Right lobe of liver (tissue), 6 donors: ENCODE results near the gene CUL3. TPM values are rescaled to one million over a fixed set of nuclear protein-coding genes. Genes with fewer than 3 reads are reported as not detected.
"Not testable (repeated sequence)": the region's sequence is repeated elsewhere in the genome, so short reads cannot be mapped to it uniquely, and the experiment has no call there.

ENCODE experiments used
- ATAC-seq, 4 donors: fragments of 200-7000 bp; cut with Tn5 transposase; one replicate each; pipeline ENCODE4 v1.9.1; 2020; ENCODE audit warnings: mild to moderate bottlenecking in 4 of 4, moderate library complexity in 4 of 4
- DNase-seq, 3 donors: peaks; one replicate each; pipeline ENCODE4 v3.0.0-alpha.2; 2020
- H3K27ac ChIP-seq, 3 donors: fragments of 200-600 bp; one replicate each; pipeline ENCODE4 v1.8.0; 2022
- H3K27me3 ChIP-seq, 2 donors: fragments of 200-600 bp; one replicate each; pipeline ENCODE4 v1.8.0; 2022
- H3K36me3 ChIP-seq, 4 donors: fragments of 200-600 bp; sonication (generic) in 1 of 4; one replicate each; pipeline versions ENCODE4 v1.5.1 to v1.8.0; 2017 to 2022; ENCODE audit warnings: control low read depth in 1 of 4
- H3K4me1 ChIP-seq, 4 donors: fragments of 200-600 bp; sonication (generic) in 1 of 4; one replicate each; pipeline versions ENCODE4 v1.5.1 to v1.8.0; 2017 to 2022; ENCODE audit warnings: control low read depth in 1 of 4
- H3K4me3 ChIP-seq, 3 donors: fragments of 200-600 bp; one replicate each; pipeline ENCODE4 v1.8.0; 2022
- H3K9me3 ChIP-seq, 4 donors: fragments of 200-600 bp; sonication (generic) in 1 of 4; one replicate each; pipeline versions ENCODE4 v1.5.1 to v1.8.0; 2017 to 2022; ENCODE audit warnings: control low read depth in 1 of 4
- POLR2A ChIP-seq: fragments of 450-650 bp; IDR thresholded peaks from one replicate; pipeline ENCODE4 v1.6.1; 2017; ENCODE audit warnings: antibody characterized with exemption, mild to moderate bottlenecking
- WGBS: methylation state at CpG from one replicate; pipeline ENCODE4 v1.1.6; 2018; ENCODE audit warnings: low coverage, low lambda C conversion rate; ENCODE audit not compliant: insufficient coverage; ENCODE audit errors: missing lambda C conversion rate; 5-methylcytosine and 5-hydroxymethylcytosine counted together
- intact Hi-C, 2 donors: fragments of 100-400 bp; cut with DNase I; formaldehyde crosslinking; loops; one replicate each; pipeline versions ENCODE4 v1.11.2 to v1.14.1; 2022
- total RNA-seq, 6 experiments: library from RNA; depleted of rRNA in 2 of 6; stranded (reverse); fragments of >200 nt in 2 of 6; fragmentation: NEBNext Ultra II Directional in 3 of 6; extraction: Animal tissue kit (Norgen Biotek cat#: 25700) in 3 of 6; gene quantifications; one replicate each; pipeline versions ENCODE4 v1.1.0 to v1.2.4, GENCODE V29; 2016 to 2023
- TF ChIP-seq, protein P1 (sequence below), 4 donors: fragments of 200-600 bp in 3 of 4; fragments of 450-650 bp in 1 of 4; IDR thresholded peaks; one replicate each; pipeline versions ENCODE4 v1.5.1 to v1.8.0; 2016 to 2022; ENCODE audit warnings: antibody characterized with exemption in 4 of 4, mild to moderate bottlenecking in 2 of 4
- donor health status: DM: no; HTN: yes; CAD: no.
- donor health status: DM: no; HTN: no; CAD: no.
- donor health status: DM: no; HTN: no; CAD: no.
- donor health status: DM: no; HTN: yes; CAD: no.
- donor health status: DM: no; HTN: yes; CAD: no.

CUL3 gene
- total RNA-seq, 6 experiments from 2014 or later: 30.3 to 46.2 (median 40.3) TPM

DNA sequence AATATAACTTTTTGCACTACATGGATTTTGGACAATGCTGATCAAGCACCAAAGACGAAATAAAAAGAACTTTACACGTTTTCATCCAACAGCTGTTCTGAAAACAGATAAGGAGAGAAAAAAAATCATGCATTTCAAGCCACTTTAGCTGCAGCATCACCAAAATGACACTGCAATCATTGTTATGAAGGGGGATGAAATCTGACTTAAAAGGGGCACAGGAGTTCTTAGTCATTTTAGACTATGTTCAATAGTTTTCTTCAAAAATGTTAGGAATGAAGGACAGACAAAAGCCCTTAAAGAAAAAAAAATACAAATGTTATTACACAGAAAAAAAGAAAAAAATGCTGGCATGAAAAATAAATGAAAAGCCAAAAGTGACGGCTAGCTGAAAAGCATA lies 71.2 kb downstream of the CUL3 start:
- H3K4me3 ChIP-seq: no peak overlapping the region
- TF ChIP-seq, protein P1, sequence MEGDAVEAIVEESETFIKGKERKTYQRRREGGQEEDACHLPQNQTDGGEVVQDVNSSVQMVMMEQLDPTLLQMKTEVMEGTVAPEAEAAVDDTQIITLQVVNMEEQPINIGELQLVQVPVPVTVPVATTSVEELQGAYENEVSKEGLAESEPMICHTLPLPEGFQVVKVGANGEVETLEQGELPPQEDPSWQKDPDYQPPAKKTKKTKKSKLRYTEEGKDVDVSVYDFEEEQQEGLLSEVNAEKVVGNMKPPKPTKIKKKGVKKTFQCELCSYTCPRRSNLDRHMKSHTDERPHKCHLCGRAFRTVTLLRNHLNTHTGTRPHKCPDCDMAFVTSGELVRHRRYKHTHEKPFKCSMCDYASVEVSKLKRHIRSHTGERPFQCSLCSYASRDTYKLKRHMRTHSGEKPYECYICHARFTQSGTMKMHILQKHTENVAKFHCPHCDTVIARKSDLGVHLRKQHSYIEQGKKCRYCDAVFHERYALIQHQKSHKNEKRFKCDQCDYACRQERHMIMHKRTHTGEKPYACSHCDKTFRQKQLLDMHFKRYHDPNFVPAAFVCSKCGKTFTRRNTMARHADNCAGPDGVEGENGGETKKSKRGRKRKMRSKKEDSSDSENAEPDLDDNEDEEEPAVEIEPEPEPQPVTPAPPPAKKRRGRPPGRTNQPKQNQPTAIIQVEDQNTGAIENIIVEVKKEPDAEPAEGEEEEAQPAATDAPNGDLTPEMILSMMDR (IDR thresholded peaks at IDR 0.05): no peak
- TF ChIP-seq POLR2A: no peak
- H3K27me3 ChIP-seq: no peaks in the 10 kb centered on the region
- peaks cover 0 to 4% (median 2%) of the 10 kb centered on the region in 4 donors for H3K4me1 ChIP-seq
- H3K27ac ChIP-seq: no peak overlapping the region
- 40% methylated on average over 3 of the region's 3 CpGs for WGBS
- ATAC-seq: no peak
- H3K36me3 ChIP-seq: no peaks in the 10 kb centered on the region
- no peak for DNase-seq
- intact Hi-C loops: no loop called here
- H3K9me3 ChIP-seq: no peaks in the 10 kb centered on the region

DNA sequence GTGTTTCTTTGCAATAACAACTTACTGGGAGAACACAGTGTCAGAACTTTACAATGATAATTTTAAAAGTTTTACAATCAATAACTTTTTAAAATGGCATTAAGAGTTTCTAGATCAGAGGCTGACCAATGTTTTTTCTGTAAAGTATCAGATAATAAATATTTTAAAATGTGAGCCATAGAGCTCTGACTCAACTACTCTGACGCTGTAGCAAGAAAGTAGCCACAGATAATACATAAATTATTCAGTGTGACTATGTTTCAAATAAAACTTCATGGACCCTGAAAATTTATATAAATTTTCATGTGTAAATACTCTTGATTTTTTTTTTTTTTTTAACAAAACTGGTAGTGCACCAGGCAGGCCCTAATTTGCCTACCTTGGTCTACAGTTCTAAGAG lies 77.4 kb downstream of the CUL3 start:
- WGBS: 100% methylated on average over 1 of the region's 1 CpG
- Histone ChIP-seq H3K9me3 (no peaks in the 10 kb centered on the region), H3K4me3 (no peak overlapping the region), H3K27me3 (no peaks in the 10 kb centered on the region), H3K4me1 (no peaks in the 10 kb centered on the region), H3K36me3 (peaks cover 0 to 35% (median 2%) of the 10 kb centered on the region in 4 donors), H3K27ac (no peak overlapping the region)
- no peak for TF ChIP-seq POLR2A
- TF ChIP-seq, protein P1 (IDR thresholded peaks at IDR 0.05): no peak
- DNase-seq: no peak
- intact Hi-C loops: no loop called here
- ATAC-seq: no peak

- H3K27ac ChIP-seq: no peak overlapping the region
- no peak overlapping the region for H3K4me3 ChIP-seq
- peaks cover 0 to 37% (median 3%) of the 10 kb centered on the region in 4 donors for H3K36me3 ChIP-seq
- WGBS: 100% methylated on average over 1 of the region's 1 CpG
- DNase-seq: no peak
- H3K9me3 ChIP-seq: no peaks in the 10 kb centered on the region
- intact Hi-C loops: no loop called here
- no peak for TF ChIP-seq POLR2A
- TF ChIP-seq, protein P1 (IDR thresholded peaks at IDR 0.05): no peak
- no peaks in the 10 kb centered on the region for H3K4me1 ChIP-seq
- no peak for ATAC-seq
- H3K27me3 ChIP-seq: no peaks in the 10 kb centered on the region
These were observed 78.7 kb downstream of the CUL3 start for GRCh38 chr2:224506494-224506893.

- intact Hi-C loops: no loop called here
- H3K9me3 ChIP-seq: no peaks in the 10 kb centered on the region
- no peaks in the 10 kb centered on the region for H3K27me3 ChIP-seq
- WGBS: 82% methylated on average over 3 of the region's 3 CpGs
- no peak for DNase-seq
- H3K27ac ChIP-seq: no peak overlapping the region
- TF ChIP-seq, protein P1 (IDR thresholded peaks at IDR 0.05): no peak
- TF ChIP-seq POLR2A: no peak
- peaks cover 0 to 36% (median 5%) of the 10 kb centered on the region in 4 donors for H3K36me3 ChIP-seq
- no peak for ATAC-seq
- no peaks in the 10 kb centered on the region for H3K4me1 ChIP-seq
- H3K4me3 ChIP-seq: no peak overlapping the region
These were observed 86.2 kb downstream of the CUL3 start for GRCh38 chr2:224498991-224499390.

GRCh38 chr2:224492531-224492930 lies 92.6 kb downstream of the CUL3 start:
- ATAC-seq (no peak), DNase-seq (no peak)
- Histone ChIP-seq H3K4me3 (no peak overlapping the region), H3K36me3 (peaks cover 0 to 8% (median under 1%) of the 10 kb centered on the region in 4 donors), H3K9me3 (no peaks in the 10 kb centered on the region), H3K27me3 (no peaks in the 10 kb centered on the region), H3K27ac (no peak overlapping the region), H3K4me1 (peaks cover 0 to 17% (median 0%) of the 10 kb centered on the region in 4 donors)
- intact Hi-C loops: no loop called here
- TF ChIP-seq, protein P1 (IDR thresholded peaks at IDR 0.05): no peak
- TF ChIP-seq POLR2A: no peak
- 85% methylated on average over 2 of the region's 2 CpGs for WGBS

GRCh38 chr2:224487940-224488339 lies 97.2 kb downstream of the CUL3 start:
- DNase-seq, H3K36me3 ChIP-seq, H3K4me3 ChIP-seq, H3K27me3 ChIP-seq, ATAC-seq, H3K27ac ChIP-seq, H3K9me3 ChIP-seq, intact Hi-C loops: not testable (repeated sequence)
- WGBS: 82% methylated on average over 4 of the region's 4 CpGs
- H3K4me1 ChIP-seq: peaks cover 0 to 17% (median 0%) of the 10 kb centered on the region in 4 donors
